Testis (tissue), 2 donors: ENCODE results near the gene PRLR.

Source experiments
- CTCF ChIP-seq, 3 experiments: fragments of 450-650 bp in 2 of 3; fragments of 200-600 bp in 1 of 3; sonication (generic) in 1 of 3; IDR thresholded peaks; one replicate each; pipeline ENCODE4 v1.5.1; 2016 to 2019; ENCODE audit warnings: antibody characterized with exemption in 3 of 3, mild to moderate bottlenecking in 2 of 3, moderate library complexity in 1 of 3
- POLR2A ChIP-seq: fragments of 450-650 bp; IDR thresholded peaks from one replicate; pipeline ENCODE4 v1.6.1; 2017; ENCODE audit warnings: antibody characterized with exemption, mild to moderate bottlenecking, moderate library complexity

GRCh38 chr5:35012365-35012764, 217.9 kb downstream of the PRLR start:
- TF ChIP-seq POLR2A (no peak), CTCF (IDR thresholded peaks at IDR 0.05) (no peak)
